Stimulated activated CD8-positive, alpha-beta memory T cell treated with anti-CD3 and anti-CD28 coated beads, Interleukin-4, amount 100 ng/mL, for 24 hours (primary cell): Measurements from ENCODE around the gene HRG.
"Not testable (repeated sequence)": the region's sequence is repeated elsewhere in the genome, so short reads cannot be mapped to it uniquely, and the experiment has no call there.

Source experiments
- DNase-seq: peaks from one replicate; pipeline ENCODE4 v3.0.0-alpha.2; 2020; ENCODE audit warnings: low read depth

Gene HRG

GRCh38 chr3:186665625-186666188 is at the start of gene HRG:
Gene HRG (plus strand): TSS chr3:186666014. CDS start chr3:186666032, 18 bp downstream.
- DNase-seq, result no peak

GRCh38 chr3:186616299-186616617 is 49.6 kb upstream of the HRG start:
- DNase-seq, result no peak

GRCh38 chr3:186617036-186617946 is 48.5 kb upstream of the HRG start:
- peak; percentile 75 for DNase-seq

- no peak for DNase-seq
Observed at GRCh38 chr3:186618318-186618938, 47.4 kb upstream of the HRG start.

GRCh38 chr3:186619787-186620212 is 46.0 kb upstream of the HRG start:
- DNase-seq, result no peak

GRCh38 chr3:186620213-186621092 is 45.4 kb upstream of the HRG start:
- no peak for DNase-seq

GRCh38 chr3:186621894-186622650 is 43.7 kb upstream of the HRG start:
- DNase-seq, result no peak

- DNase-seq, result no peak
Observed at GRCh38 chr3:186622651-186623310, 43.0 kb upstream of the HRG start.

- no peak for DNase-seq
Observed at GRCh38 chr3:186624598-186624997, 41.2 kb upstream of the HRG start.

- DNase-seq, result no peak
Observed at GRCh38 chr3:186625600-186626042, 40.2 kb upstream of the HRG start.

- DNase-seq, result no peak
Observed at GRCh38 chr3:186626254-186626847, 39.5 kb upstream of the HRG start.

GRCh38 chr3:186627852-186628414 is 37.9 kb upstream of the HRG start:
- no peak for DNase-seq

GRCh38 chr3:186628756-186629155 is 37.1 kb upstream of the HRG start:
- DNase-seq, result no peak

- DNase-seq, result no peak
Observed at GRCh38 chr3:186630950-186631641, 34.7 kb upstream of the HRG start.

GRCh38 chr3:186633481-186633880 is 32.3 kb upstream of the HRG start:
- no peak for DNase-seq

- not testable (repeated sequence) for DNase-seq
Observed at GRCh38 chr3:186634207-186634606, 31.6 kb upstream of the HRG start.

GRCh38 chr3:186635532-186635931 is 30.3 kb upstream of the HRG start:
- no peak for DNase-seq

- no peak for DNase-seq
Observed at GRCh38 chr3:186636536-186636935, 29.3 kb upstream of the HRG start.

- no peak for DNase-seq
Observed at GRCh38 chr3:186637686-186638085, 28.1 kb upstream of the HRG start.
